Thyroid gland (tissue), 4 donors: Measurements from ENCODE around the gene ARHGAP12. TPM values are rescaled to one million over a fixed set of nuclear protein-coding genes. Genes with fewer than 3 reads are reported as not detected.

Experiments
- DNase-seq, 2 donors: peaks; one replicate each; pipeline ENCODE4 v3.0.0-alpha.2; 2019
- H3K27ac ChIP-seq, 3 donors: fragments of 200-600 bp; sonication (generic); 1 replicate in 2 of 3; 2 replicates in 1 of 3; pipeline ENCODE4 v1.5.1; 2016 to 2019; ENCODE audit warnings: mild to moderate bottlenecking in 1 of 3, moderate library complexity in 1 of 3
- H3K27me3 ChIP-seq: fragments of 200-600 bp; sonication (generic); one replicate; pipeline ENCODE4 v1.5.1; 2019
- H3K36me3 ChIP-seq, 2 donors: fragments of 200-600 bp; sonication (generic); one replicate each; pipeline ENCODE4 v1.5.1; 2016 to 2019
- H3K4me1 ChIP-seq, 2 donors: fragments of 200-600 bp; sonication (generic); one replicate each; pipeline ENCODE4 v1.5.1; 2017 to 2019
- H3K4me3 ChIP-seq, 3 donors: fragments of 200-600 bp; sonication (generic); replicated peaks in 1 of 3; 1 replicate in 2 of 3; 2 replicates in 1 of 3; pipeline ENCODE4 v1.5.1; 2016; ENCODE audit warnings: mild to moderate bottlenecking in 1 of 3
- H3K9me3 ChIP-seq: fragments of 200-600 bp; sonication (generic); one replicate; pipeline ENCODE4 v1.5.1; 2017
- CTCF ChIP-seq, 6 experiments: fragments of 200-600 bp in 3 of 6; fragments of 450-650 bp in 3 of 6; sonication (generic) in 3 of 6; IDR thresholded peaks; one replicate each; pipeline ENCODE4 v1.5.1; 2016 to 2019; ENCODE audit warnings: antibody characterized with exemption in 6 of 6, mild to moderate bottlenecking in 2 of 6, inconsistent platforms in 1 of 6, moderate library complexity in 1 of 6
- POLR2A ChIP-seq, 2 donors: fragments of 450-650 bp; IDR thresholded peaks; one replicate each; pipeline ENCODE4 v1.6.1; 2017; ENCODE audit warnings: antibody characterized with exemption in 2 of 2, mild to moderate bottlenecking in 2 of 2, moderate library complexity in 1 of 2
- WGBS, 2 donors: methylation state at CpG; one replicate each; pipeline ENCODE4 v1.1.5; 2017; 5-methylcytosine and 5-hydroxymethylcytosine counted together
- intact Hi-C: fragments of 100-400 bp; cut with DNase I; formaldehyde crosslinking; loops from one replicate; pipeline ENCODE4 v1.15.1; 2023
- total RNA-seq, 4 donors: library from RNA; depleted of rRNA; stranded (reverse); fragments of >200 nt; gene quantifications; one replicate each; pipeline ENCODE4 v1.2.3, GENCODE V29; 2016

Gene ARHGAP12
- total RNA-seq, 4 donors from 2014 or later = 49.9 to 67.6 (median 60.8) TPM

GRCh38 chr10:31875608-31876007 is 53.0 kb downstream of the ARHGAP12 start:
- no peaks in the 10 kb centered on the region for H3K36me3 ChIP-seq
- TF ChIP-seq CTCF (IDR thresholded peaks at IDR 0.05) (no peak), POLR2A (IDR thresholded peaks at IDR 0.05) (no peak)
- intact Hi-C loops = no loop called here
- H3K4me1 ChIP-seq = peaks cover 6 to 9% of the 10 kb centered on the region in 2 donors
- no peaks in the 10 kb centered on the region for H3K27me3 ChIP-seq
- H3K27ac ChIP-seq = no peak overlapping the region
- no peak for DNase-seq
- H3K4me3 ChIP-seq = no peak overlapping the region
- 97 to 100% methylated on average over 2 of the region's 2 CpGs for WGBS, 2 donors
- H3K9me3 ChIP-seq = no peaks in the 10 kb centered on the region

GRCh38 chr10:31873724-31874123 is 54.9 kb downstream of the ARHGAP12 start:
- Histone ChIP-seq H3K4me3 (no peak overlapping the region), H3K36me3 (no peaks in the 10 kb centered on the region), H3K9me3 (no peaks in the 10 kb centered on the region), H3K4me1 (peaks cover 6 to 9% of the 10 kb centered on the region in 2 donors), H3K27me3 (no peaks in the 10 kb centered on the region), H3K27ac (no peak overlapping the region)
- DNase-seq = no peak
- TF ChIP-seq POLR2A (IDR thresholded peaks at IDR 0.05) (no peak), CTCF (IDR thresholded peaks at IDR 0.05) (no peak)
- WGBS, 2 donors = 81 to 96% methylated on average over 1 of the region's 1 CpG
- intact Hi-C loops = no loop called here

GRCh38 chr10:31871266-31872065 is 57.2 kb downstream of the ARHGAP12 start:
- H3K9me3 ChIP-seq = no peaks in the 10 kb centered on the region
- H3K27me3 ChIP-seq = no peaks in the 10 kb centered on the region
- no peak for TF ChIP-seq CTCF (IDR thresholded peaks at IDR 0.05)
- no peak for TF ChIP-seq POLR2A (IDR thresholded peaks at IDR 0.05)
- intact Hi-C loops = no loop called here
- no peak overlapping the region for H3K4me3 ChIP-seq
- DNase-seq = no peak
- no peaks in the 10 kb centered on the region for H3K36me3 ChIP-seq
- WGBS, 2 donors = 93% methylated on average over 7 of the region's 7 CpGs
- peaks cover 6 to 9% of the 10 kb centered on the region in 2 donors for H3K4me1 ChIP-seq
- no peak overlapping the region for H3K27ac ChIP-seq

GRCh38 chr10:31867646-31868045 is 61.0 kb downstream of the ARHGAP12 start:
- TF ChIP-seq CTCF (IDR thresholded peaks at IDR 0.05) (no peak), POLR2A (IDR thresholded peaks at IDR 0.05) (no peak)
- intact Hi-C loops = no loop called here
- H3K4me1 ChIP-seq = peaks cover 6 to 17% of the 10 kb centered on the region in 2 donors

GRCh38 chr10:31866118-31866670 is 62.4 kb downstream of the ARHGAP12 start:
- no peak for DNase-seq
- Histone ChIP-seq H3K27me3 (no peaks in the 10 kb centered on the region), H3K4me1 (peaks cover 5 to 11% of the 10 kb centered on the region in 2 donors), H3K36me3 (no peaks in the 10 kb centered on the region), H3K4me3 (no peak overlapping the region), H3K27ac (no peak overlapping the region), H3K9me3 (no peaks in the 10 kb centered on the region)
- intact Hi-C loops = no loop called here
- WGBS, 2 donors = 81 to 88% methylated on average over 4 of the region's 4 CpGs
- TF ChIP-seq POLR2A (IDR thresholded peaks at IDR 0.05) = no peak

More at GRCh38 chr10:31867646-31868045, 61.0 kb downstream of the ARHGAP12 start:
- no peak overlapping the region for H3K27ac ChIP-seq
- H3K27me3 ChIP-seq = no peaks in the 10 kb centered on the region
- H3K36me3 ChIP-seq = no peaks in the 10 kb centered on the region
- WGBS, 2 donors = 95 to 97% methylated on average over 3 of the region's 3 CpGs
- H3K9me3 ChIP-seq = no peaks in the 10 kb centered on the region
- no peak for DNase-seq
- H3K4me3 ChIP-seq = no peak overlapping the region
